Right atrium auricular region (tissue), 2 donors: ENCODE data around the gene C9orf78. TPM values are rescaled to one million over a fixed set of nuclear protein-coding genes. Genes with fewer than 3 reads are reported as not detected.
A peak's percentile ranks its signal among the peaks of the same experiment; 100 is the strongest.

Experiments
- DNase-seq: peaks from one replicate; pipeline ENCODE4 v3.0.0-alpha.2; 2019; ENCODE audit warnings: low spot score
- H3K27ac ChIP-seq, 2 donors: fragments of 200-600 bp; sonication (generic); 1 replicate in 1 of 2; 2 replicates in 1 of 2; pipeline ENCODE4 v1.5.1; 2016 to 2019
- H3K27me3 ChIP-seq, 2 donors: fragments of 200-600 bp; sonication (generic); one replicate each; pipeline versions ENCODE4 v1.5.1 to v1.6.0; 2017 to 2019
- H3K36me3 ChIP-seq: fragments of 200-600 bp; sonication (generic); one replicate; pipeline ENCODE4 v1.5.1; 2016
- H3K4me1 ChIP-seq, 2 donors: fragments of 200-600 bp; sonication (generic); one replicate each; pipeline versions ENCODE4 v1.5.1 to v1.6.0; 2017 to 2019
- H3K4me3 ChIP-seq, 2 donors: fragments of 200-600 bp; sonication (generic); 1 replicate in 1 of 2; 2 replicates in 1 of 2; pipeline ENCODE4 v1.5.1; 2017 to 2019; ENCODE audit warnings: mild to moderate bottlenecking in 1 of 2, moderate library complexity in 1 of 2
- H3K9me3 ChIP-seq, 2 donors: fragments of 200-600 bp; sonication (generic); one replicate each; pipeline ENCODE4 v1.5.1; 2019
- total RNA-seq, 2 donors: library from RNA; depleted of rRNA; stranded (reverse); fragments of >200 nt; gene quantifications; one replicate each; pipeline ENCODE4 v1.1.0, GENCODE V29; 2016
- TF ChIP-seq, protein P1 (sequence below), 2 donors: fragments of 200-600 bp; sonication (generic); IDR thresholded peaks; one replicate each; pipeline ENCODE4 v1.5.1; 2019; ENCODE audit warnings: antibody characterized with exemption in 2 of 2

The C9orf78 gene
- total RNA-seq, 2 donors from 2014 or later: 43.1 to 67.2 TPM

DNA sequence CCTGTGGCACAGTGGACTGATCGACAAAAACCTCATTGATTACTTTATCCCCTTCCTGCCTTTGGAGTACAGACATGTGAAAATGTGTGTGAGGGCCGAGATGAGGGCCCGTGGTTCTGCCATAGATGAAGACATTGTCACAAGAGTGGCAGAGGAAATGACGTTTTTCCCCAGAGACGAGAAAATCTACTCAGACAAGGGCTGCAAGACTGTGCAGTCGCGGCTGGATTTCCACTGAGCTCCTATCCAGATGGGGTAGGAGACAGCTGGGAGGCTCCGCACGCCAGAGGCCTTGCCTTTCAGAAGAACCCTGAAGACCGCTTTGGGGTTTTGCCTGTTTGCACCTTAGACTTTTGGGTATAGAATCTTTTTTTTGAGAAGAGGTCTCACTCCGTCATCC, 25.7 kb downstream of the C9orf78 start:
- H3K27me3 ChIP-seq: no peaks in the 10 kb centered on the region
- TF ChIP-seq, protein P1, sequence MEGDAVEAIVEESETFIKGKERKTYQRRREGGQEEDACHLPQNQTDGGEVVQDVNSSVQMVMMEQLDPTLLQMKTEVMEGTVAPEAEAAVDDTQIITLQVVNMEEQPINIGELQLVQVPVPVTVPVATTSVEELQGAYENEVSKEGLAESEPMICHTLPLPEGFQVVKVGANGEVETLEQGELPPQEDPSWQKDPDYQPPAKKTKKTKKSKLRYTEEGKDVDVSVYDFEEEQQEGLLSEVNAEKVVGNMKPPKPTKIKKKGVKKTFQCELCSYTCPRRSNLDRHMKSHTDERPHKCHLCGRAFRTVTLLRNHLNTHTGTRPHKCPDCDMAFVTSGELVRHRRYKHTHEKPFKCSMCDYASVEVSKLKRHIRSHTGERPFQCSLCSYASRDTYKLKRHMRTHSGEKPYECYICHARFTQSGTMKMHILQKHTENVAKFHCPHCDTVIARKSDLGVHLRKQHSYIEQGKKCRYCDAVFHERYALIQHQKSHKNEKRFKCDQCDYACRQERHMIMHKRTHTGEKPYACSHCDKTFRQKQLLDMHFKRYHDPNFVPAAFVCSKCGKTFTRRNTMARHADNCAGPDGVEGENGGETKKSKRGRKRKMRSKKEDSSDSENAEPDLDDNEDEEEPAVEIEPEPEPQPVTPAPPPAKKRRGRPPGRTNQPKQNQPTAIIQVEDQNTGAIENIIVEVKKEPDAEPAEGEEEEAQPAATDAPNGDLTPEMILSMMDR (IDR thresholded peaks at IDR 0.05): no peak
- peaks cover 34% of the 10 kb centered on the region for H3K36me3 ChIP-seq
- peaks cover 0 to under 1% of the 10 kb centered on the region in 2 donors for H3K4me1 ChIP-seq
- H3K4me3 ChIP-seq: no peak overlapping the region
- DNase-seq: no peak
- no peaks in the 10 kb centered on the region for H3K9me3 ChIP-seq
- H3K27ac ChIP-seq: no peak overlapping the region

- no peak overlapping the region for H3K4me3 ChIP-seq
- no peak overlapping the region for H3K27ac ChIP-seq
- DNase-seq: no peak
- peaks cover 0 to 9% of the 10 kb centered on the region in 2 donors for H3K4me1 ChIP-seq
- H3K27me3 ChIP-seq: no peaks in the 10 kb centered on the region
- peaks cover 22% of the 10 kb centered on the region for H3K36me3 ChIP-seq
- no peaks in the 10 kb centered on the region for H3K9me3 ChIP-seq
- TF ChIP-seq, protein P1 (IDR thresholded peaks at IDR 0.05): no peak
These were observed 29.0 kb downstream of the C9orf78 start for GRCh38 chr9:129806061-129806460.

DNA sequence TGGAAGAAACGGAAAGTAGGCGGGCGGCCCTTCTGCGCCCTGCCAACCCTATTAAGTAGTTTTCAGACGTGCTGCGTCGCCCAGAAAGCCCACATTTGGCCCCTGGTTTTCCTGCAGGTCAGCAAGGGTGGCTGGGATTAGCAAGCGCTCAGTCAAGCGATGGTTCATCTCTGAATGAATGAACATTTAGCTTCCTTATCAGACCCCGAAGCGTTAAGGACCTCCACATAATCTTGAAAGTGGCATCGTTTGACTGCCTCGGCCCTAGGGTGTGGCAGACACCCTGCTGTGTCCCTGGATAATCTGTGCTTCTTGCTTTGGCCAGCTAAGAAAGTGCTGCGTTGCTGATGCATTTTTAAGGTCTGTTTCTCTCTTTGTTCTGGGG, 31.4 kb downstream of the C9orf78 start:
- Histone ChIP-seq H3K4me3 (peak overlapping the region; percentile 88 to 89), H3K27me3 (no peaks in the 10 kb centered on the region), H3K4me1 (peaks cover 0 to 9% of the 10 kb centered on the region in 2 donors), H3K9me3 (no peaks in the 10 kb centered on the region), H3K27ac (peak overlapping the region; percentile 85 to 89), H3K36me3 (peaks cover 6% of the 10 kb centered on the region)
- TF ChIP-seq, protein P1 (IDR thresholded peaks at IDR 0.05): no peak
- DNase-seq: no peak

DNA sequence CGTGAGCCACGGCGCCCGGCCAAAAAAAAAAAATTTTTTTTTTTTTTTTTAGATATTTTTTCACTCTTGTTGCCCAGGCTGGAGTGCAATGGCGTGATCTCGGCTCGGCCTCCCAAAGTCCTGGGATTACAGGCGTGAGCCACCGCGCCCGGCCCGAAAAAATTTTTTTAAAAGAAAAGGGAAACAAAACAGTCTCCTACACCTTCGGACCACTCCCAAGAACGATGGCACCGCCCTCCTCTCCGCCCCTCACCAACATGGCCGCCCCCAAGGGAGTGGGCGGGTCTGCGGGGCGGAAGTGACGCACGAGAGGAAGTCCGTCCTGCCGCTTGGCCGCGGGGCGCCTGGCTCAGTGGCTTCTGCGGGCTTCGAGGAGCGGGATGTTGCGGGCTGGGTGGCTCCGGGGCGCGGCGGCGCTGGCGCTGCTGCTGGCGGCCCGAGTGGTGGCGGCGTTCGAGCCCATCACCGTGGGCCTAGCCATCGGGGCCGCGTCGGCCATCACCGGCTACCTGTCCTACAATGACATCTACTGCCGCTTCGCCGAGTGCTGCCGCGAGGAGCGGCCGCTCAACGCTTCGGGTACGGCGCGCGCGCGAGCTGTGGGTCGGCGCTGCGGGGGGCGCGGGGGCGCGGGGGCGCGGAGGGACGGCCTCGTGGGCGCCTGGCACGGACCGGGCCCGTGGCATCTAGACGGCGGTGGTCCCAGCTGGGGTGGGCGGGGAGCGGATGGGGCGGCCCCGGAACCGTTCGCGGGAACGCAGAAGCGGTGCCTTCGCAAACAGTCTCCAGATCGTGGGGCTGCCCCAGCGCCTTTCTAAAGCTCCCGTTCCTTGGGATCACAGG, 32.0 kb downstream of the C9orf78 start, which contains the start of gene TOR1B:
Gene TOR1B (plus strand): TSS at position 352 of the 843 bp plus-strand sequence. CDS start 29 bp downstream, at position 381.
- Histone ChIP-seq H3K4me3 (peak within 1 kb of the TSS; percentile 88 to 89), H3K27me3 (no peaks in the 10 kb centered on the region), H3K27ac (peak within 1 kb of the TSS; percentile 85 to 89), H3K36me3 (peaks cover 6% of the 10 kb centered on the region), H3K9me3 (no peaks in the 10 kb centered on the region), H3K4me1 (peaks cover 0 to 9% of the 10 kb centered on the region in 2 donors)
- TF ChIP-seq, protein P1 (IDR thresholded peaks at IDR 0.05): no peak
- DNase-seq: peak; percentile 94

GRCh38 chr9:129801504-129801903, 33.6 kb downstream of the C9orf78 start:
- Histone ChIP-seq H3K27me3 (no peaks in the 10 kb centered on the region), H3K27ac (no peak overlapping the region), H3K4me1 (peaks cover 0 to 9% of the 10 kb centered on the region in 2 donors), H3K4me3 (no peak overlapping the region), H3K36me3 (no peaks in the 10 kb centered on the region), H3K9me3 (no peaks in the 10 kb centered on the region)
- TF ChIP-seq, protein P1 (IDR thresholded peaks at IDR 0.05): no peak
- DNase-seq: no peak
